Stimulated activated CD4-positive, alpha-beta T cell treated with anti-CD3 and anti-CD28 coated beads, Interleukin-15, amount 100 ng/mL, for 48 hours (primary cell): ENCODE results near the gene ARHGAP25.
A peak's percentile ranks its signal among the peaks of the same experiment; 100 is the strongest.

Experiments used
- DNase-seq, 2 donors: peaks; one replicate each; pipeline ENCODE4 v3.0.0-alpha.2; 2020; ENCODE audit warnings: low read depth in 2 of 2

The ARHGAP25 gene

DNA sequence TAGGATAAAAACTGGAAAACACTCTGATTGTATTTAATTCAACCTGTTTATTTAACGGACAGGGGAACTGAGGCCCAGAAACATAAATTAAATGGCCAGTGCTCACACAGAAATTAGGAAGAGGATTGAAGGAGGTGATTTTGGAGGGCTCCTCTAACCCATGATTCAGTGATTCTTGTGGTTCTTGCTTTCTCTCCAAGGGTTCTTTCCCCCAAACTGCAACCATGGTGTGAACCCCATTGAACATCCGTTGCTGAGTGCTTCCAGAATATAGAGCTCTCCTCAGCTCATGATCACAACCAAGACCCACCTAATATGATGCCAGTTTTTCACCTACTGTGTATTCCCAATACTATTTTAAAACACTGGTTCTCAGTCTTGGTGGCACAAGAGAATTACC is 95.1 kb downstream of the ARHGAP25 start:
- DNase-seq, result no peak

DNA sequence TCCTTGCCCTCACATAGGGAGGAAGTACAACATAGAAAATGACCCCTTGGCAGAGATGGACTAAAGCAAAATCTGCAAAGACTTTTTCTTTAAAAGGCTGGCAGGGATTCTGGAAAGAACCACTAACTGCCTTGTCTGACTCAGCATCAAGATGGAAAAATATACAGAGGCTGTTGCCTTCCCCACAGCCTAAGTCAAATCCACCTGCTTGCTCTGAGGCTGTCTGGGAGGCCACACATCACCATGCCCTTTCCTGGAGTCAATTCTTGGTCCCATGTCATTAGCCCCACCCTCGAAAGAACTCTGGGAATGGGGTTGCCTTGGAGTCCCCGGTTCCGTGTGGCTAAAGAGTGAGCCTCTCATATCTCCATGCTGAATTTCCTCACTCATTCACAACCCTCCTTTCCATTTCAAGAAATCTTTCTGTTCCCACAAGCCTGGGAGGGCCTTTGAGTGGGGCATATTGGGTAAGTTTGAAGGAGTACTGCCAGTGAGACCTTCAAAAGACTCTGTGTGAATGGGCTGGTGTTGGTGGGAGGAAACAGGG is 97.1 kb downstream of the ARHGAP25 start:
- no peak for DNase-seq

DNA sequence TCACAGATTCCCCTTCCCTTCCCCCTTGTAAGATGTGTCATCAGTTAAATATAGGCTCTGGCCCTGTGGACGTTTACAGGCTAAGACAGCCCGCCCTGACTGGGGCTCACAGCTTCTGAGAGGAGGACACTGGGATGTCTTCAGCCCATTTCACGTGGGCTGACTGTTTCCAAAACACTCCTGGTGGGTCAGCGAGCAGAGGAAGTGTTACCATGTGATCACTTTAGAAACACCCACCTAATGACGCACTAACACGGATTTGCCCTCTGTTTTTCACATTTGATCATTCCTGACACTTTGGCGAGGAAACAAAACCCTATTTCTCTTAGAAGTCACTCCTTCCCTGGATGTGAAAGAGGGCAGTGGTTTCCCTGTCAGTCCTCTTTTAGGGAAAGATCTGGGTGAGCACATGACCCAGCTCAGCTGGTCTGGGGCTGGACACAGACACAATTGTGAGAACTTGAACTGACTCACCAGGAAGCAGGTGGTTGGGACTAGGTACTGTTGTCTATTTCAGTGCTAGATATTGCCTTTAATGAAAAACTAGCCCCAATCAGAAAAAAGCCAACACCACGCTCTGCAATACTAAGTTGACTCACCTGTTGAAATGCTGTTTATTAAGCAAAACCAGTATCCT is 97.7 kb downstream of the ARHGAP25 start:
- DNase-seq, result peak; percentile 16 to 21

DNA sequence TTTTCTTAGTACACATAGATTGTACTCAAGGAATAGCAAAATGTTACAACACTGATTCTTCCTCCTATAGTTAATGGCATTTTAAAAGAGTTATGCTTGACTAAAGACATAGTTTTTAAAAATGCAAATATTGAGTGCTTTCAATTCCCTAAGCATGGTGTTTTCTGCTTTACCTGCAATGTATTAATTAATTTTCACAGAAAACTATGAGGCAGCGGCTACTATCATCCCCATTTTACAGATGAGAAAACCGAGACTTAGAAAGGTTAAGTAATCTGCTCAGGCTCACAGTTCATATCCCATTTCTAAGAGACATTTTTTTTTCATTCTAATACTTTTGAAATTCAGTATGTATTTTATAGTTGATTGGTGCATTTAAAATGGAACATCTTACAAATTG is 98.6 kb downstream of the ARHGAP25 start:
- no peak for DNase-seq

DNA sequence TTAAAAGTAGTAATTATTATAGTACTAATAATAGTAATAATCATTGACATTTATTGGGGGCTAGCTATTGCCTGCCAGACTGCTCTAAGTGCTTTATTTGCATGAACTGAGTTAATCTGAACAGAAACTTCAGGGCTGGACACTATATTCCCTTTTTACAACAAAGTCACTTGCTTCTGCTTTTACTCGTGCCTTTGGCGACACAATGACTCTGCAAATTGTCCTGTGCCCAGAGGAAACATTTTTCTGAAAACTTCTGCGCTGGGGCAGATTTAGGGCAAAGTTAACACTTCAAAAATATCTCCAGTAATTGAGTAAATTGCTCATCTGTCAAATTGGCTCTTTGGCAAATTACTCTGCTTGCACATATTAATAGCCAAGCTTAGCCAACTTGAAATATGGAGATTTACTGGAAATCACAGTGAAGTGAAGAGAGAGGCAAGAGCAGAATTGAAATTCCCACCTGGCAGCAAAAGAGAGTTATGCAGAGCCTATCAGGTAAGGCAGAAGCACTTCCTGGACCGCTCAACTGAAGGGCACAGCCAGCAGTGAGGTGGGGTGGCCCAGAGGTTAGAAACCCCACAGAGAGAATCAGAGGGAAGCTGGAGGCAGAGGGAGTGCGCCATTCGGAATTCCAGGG is 100.2 kb downstream of the ARHGAP25 start:
- no peak for DNase-seq

DNA sequence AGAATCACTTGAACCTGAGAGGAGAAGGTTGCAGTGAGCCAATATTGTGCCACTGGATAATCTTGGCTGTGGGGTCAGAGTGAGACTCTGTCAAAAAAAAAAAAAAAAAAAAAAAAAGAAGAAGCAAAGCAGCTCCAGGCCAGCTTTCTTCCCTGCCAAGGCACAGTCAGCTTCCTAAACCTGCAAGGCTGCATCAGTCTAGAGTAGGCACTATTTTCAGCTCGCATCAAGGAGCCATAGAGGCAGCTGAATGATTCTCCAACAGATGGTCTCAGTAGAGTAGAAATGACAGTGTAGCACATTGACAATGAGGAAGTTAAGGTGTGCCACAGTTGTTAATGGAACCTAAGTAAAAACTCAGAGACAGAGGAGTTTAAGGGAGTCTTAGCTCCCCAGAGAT is 101.0 kb downstream of the ARHGAP25 start:
- no peak for DNase-seq

DNA sequence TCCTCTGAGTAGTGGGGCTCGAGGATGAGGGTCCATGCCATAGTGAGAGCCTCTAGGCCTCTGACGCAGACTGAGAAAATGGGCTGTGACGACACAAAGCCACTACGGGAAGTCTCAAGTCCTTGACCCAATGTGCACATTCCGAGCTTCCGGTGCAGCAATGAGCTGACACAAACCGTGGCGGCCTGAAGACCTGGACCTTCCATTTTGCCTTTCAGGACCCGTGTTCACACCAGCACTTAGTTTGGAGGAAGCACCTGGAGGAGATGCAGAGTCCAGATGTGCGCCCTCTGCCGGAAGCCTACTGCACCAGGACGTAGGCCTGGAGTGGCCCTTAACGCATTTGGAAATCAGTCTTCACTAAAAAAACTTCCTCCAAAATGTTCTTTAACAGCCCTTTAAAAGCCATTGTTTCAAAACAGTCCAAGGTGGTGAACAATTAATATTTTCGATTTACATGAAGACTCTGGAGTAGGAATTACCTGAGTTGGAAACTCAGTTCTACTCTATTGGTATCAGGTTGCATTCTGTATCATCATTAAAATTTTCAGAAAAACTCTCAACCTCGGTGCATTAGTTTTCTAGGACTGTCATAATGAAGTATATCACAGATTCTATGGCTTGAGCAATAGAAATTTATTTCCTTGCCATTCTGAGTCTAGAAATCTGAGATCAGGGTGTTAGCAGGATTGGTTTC is 102.7 kb downstream of the ARHGAP25 start:
- DNase-seq, result peak; percentile 28 to 52

DNA sequence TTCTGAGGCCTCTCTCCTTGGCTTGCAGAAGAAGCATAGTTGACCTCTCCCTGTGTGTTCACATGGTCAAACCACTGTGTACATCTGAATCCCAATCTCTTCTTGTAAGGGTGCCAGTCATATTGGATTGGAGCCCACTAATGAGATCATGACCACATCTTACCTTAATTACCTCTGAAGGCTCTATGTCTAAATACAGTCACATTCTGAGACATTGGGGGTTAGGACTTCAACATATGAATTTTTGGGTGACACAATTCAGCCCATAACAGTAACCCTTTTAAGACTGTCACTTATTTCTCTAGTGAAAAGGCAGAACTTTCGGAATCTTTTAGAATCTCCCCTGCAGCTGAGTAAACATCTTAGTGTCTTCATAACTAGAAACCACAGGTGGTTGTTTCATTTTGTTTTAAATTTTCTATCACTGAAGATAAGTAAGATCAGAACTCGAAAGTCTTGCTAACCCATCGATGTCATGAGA is 103.3 kb downstream of the ARHGAP25 start:
- DNase-seq, result no peak

DNA sequence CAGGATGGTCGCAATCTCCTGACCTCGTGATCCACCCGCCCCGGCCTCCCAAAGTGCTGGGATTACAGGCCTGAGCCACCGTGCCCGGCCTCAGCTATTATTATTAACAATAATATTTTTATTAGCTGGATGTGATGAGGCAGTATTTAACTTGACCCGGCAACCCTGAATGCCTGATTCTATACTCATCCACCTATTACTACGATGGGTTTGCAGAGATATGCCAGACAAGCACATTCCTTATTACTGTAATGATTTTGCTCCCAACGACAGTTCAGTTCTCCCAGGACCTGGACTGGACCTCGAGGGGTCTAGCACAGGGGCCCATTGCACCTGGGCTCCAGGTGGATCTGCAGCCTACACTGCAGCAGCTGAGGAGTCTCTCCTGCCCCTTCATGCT is 104.0 kb downstream of the ARHGAP25 start:
- no peak for DNase-seq

DNA sequence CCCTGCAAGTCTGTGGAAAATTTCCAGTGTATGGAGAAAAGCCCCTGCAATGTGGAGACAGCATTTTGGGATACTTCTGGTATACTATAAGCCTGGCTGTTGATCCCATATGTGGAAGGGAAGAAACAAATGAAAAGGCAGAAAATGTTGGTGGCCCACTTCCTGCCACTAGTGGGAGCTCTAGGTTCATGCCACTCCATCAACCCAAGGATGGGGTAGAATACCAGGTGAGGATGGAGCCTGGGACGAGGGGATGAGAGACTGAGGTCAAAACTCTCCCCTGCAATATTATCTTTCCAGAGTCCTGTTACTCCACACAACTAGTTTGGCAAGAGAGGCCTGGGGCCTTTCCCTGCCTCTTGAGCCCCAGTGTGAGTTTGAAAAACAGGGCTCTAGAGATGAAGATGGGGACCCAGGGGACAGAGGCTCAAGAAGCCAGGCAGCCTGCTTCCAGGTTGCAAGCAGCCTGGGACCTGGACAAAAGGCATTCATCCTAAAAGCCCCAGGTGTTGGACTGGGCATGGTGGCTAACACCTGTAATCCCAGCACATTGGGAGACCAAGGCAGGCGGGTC is 104.7 kb downstream of the ARHGAP25 start:
- DNase-seq, result peak in 1 of 2 donors; percentile 36

DNA sequence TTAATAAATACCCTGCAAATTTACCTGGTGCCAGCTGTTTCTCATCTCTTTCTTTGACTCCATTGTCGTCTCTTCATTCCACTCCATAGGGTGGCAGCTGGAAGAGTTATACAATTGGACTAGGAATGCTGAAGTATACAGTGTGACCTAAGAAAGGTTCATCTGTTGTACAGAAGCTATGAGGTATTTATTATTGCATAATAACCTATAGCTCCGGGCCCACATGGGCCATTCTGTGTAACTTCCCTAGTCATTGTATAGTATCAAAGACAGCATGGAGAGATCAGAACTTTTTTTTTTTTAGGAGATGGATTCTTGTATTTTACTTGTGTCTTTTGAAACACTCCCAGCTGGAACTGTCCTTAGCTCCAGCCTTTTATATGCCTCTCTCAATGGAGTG is 110.4 kb downstream of the ARHGAP25 start:
- no peak for DNase-seq

DNA sequence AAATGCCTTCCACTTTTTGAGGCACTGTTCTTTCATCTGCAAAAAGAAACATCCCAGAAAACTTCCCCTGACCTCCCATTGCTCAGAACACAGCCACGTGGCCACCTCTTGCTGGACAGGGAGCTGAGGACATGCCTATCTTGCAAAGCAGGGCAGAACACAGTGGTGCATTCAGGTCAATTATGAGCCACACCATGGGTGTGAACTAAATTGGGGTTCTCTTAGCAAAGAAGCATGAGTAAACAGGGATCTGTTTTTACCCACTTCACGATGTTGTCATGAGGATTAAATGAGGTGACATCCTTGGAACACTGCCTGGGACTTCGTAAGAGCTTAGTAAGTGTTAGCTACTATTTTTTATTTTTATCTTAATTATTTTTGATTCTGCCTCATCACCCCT is 111.5 kb downstream of the ARHGAP25 start:
- DNase-seq, result no peak

DNA sequence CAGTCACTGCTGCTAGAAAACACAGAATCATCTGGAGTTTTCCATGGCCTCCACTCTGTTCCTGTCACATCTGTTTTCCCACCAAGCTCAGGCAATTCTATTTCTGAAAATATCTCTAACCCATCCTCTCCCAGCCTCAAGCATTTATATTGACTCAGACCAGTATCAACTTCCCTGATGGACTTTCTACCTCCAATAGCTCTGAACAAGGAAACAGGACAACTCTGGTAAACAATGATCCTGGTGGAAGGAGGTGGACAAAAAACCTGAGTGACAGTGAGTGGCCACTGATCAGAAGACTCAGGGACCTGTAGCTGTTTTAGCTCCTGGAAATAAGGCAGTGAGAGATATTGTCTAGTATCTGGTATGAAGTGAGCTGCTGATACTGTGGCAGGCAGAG is 113.1 kb downstream of the ARHGAP25 start:
- no peak for DNase-seq

DNA sequence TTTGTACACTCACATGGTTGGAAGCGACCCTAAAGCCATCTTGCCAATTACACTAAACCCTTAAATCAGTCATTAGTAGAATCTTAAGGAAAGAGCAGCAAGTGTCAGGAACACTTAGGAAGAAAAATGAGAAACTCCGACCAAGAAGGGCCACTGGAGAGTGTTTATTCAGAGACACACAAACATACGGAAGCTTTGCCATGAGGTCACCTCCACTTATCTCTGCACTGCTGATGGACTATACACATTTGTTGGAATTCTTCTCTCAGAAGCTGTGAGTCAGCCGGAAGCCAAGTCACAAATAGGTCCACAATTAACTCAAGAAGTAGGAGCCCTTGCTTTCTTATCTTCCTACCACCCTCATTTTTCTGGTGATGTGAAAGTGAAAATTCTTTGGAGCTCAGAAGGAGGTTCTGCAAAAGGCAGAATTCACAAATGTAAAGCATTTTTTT is 115.0 kb downstream of the ARHGAP25 start:
- DNase-seq, result no peak

DNA sequence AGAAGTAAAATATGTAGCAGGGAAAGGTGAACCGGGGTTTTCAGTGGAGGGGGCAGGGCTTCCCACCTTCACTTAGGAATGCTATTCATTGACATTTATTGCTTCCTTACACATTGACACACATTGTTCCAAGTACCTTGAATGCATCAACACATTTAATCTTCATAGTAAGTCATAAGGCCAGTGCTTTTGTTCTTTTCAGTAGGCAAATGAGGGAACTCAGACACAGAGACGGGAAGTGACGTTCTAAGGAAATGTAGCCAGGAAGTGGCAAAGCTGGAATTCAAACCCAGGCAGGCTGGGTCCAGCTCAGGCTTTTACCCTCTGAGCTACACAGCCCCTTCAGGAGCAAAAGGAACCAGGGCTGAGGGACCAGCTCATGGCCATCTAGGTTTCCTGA is 115.9 kb downstream of the ARHGAP25 start:
- DNase-seq, result no peak

DNA sequence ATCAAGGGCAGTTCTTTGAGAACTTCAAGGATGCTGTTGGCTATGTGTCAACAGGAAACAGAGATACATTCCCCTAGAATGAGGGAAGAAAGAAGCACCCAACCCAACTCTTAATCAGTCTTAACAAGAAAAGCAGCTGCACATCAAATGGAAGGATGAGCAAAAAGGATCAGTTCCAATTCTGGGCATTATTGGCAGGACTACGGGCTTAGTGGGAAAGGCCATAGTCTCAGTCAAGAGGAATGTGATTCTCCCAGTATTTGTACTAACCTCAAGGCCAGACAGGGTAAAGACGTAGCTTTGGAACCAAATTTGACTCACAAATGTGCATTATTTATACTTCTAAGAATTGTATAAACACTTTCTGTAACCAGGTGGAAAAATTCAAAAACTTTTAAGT is 118.4 kb downstream of the ARHGAP25 start:
- DNase-seq, result no peak

DNA sequence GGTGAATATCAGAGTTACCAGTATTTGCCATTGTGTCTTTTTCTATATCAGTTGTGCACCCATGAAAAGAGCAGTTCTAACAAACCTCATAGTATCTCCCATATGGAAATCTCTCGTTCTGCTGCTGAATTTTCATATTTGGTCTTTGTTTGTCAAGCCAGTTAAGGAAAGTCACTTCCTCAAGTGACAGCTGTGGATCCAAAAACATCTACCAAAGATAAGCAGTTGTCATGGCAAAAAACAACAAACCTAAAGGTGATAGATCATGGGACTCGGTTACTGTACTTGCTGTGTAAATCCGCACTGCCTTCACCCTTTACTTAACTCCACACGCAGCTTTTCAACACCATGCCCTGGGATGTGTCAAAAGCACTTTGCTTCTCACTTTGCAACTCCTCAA is 119.3 kb downstream of the ARHGAP25 start:
- DNase-seq, result no peak

DNA sequence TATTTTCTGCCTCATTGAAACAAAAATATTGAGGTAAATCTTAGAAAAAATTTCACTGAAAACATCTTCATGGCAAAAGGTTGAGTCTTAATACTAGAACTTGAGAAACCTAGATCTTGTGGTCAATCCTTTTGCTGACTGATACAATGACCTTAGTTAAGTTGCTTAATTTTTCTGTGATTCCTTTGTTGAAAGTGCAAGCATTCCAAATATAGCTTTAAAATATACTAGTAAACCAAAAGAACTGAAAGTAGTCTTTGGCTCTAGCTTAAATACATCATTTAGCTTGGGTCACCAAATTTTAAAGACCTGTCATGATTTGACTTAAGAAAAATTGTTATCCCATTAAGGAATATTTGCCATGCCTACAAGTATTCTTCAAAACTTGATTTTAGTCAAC is 119.9 kb downstream of the ARHGAP25 start:
- no peak for DNase-seq

DNA sequence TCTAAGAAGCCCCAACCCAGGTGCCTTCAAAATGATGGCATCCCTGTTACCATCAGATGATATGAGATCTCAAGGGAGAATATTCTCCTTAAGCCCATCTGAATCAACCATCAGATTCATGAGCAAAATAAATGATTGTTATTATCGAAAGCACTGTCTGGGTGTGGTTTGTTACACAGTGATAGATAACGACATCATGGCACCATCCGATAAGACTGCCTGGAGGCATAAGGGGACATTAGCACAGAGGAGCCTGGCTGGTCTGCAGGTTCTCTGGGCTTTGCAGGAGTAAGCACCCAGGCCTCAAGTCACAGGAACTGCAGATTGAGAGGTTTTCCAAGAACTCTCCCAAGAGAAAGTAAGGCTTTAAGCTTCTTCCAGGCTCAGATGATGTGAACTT is 120.9 kb downstream of the ARHGAP25 start:
- no peak for DNase-seq

DNA sequence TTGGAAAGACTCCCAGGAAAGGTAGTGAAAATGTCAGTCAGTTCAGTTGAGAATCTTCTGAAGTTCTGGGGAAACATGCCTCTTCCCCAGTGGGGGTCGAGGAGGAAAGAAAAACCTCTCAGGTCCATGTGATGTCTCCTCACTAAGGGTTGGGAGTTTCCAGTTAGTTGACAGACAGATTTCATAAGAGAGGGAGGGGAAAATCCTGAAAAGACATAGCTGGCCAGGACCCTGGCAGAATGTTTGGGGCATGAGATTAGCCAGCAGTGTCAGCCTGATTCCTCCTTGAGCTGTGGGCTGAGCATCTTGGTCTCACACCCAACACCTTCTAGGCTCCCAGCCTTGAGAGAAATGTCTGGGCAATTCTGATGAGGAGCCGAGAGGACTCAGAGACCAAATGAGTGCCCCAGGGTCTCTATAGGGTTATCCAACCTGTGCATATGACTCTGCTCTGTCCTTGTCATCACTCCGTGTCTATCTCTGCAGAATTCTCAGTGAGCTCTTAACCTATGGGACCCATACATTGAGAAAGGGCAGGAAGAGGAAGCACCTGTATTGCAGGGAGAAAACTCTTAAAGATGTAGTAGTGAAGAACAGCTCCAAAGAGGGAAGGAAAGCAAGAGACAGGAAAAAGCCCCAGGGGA is 122.7 kb downstream of the ARHGAP25 start:
- DNase-seq, result no peak

DNA sequence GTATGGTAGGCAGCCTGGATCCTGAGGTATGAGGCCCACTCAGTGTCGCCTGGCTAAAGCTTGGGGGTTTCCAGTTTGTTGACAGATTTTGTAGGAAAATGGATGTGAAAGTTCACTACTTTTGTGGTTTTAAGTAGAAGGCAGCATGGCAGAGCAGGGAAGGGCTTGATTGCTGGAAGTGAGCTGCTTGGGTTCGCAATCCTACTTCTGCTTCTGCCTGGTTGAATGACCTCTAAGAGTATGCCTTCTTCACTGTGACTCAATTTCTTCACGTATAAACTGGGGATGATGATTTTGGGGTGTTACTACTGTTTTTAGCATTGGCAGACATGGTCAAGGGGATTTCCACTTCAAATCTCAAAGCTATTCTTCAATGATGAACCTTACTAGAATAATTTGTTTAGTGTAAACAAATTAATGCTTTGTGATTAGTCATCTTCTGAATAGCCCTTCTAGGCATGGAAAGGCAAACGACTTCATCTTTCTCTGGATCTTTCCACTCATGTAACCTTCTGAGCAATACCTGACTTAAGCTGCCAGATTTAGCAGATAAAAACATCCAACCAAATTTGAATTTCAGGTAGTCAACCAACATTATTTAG is 123.3 kb downstream of the ARHGAP25 start:
- no peak for DNase-seq
